GM15510 (cell line): ENCODE results near the gene SH3BP2.

Experiments
- POLR2A ChIP-seq: IDR thresholded peaks from 3 replicates; pipeline ENCODE4 v1.6.1; 2011; ENCODE audit warnings: borderline replicate concordance; ENCODE audit not compliant: insufficient read length; ENCODE audit errors: extremely low read depth

Gene SH3BP2

DNA sequence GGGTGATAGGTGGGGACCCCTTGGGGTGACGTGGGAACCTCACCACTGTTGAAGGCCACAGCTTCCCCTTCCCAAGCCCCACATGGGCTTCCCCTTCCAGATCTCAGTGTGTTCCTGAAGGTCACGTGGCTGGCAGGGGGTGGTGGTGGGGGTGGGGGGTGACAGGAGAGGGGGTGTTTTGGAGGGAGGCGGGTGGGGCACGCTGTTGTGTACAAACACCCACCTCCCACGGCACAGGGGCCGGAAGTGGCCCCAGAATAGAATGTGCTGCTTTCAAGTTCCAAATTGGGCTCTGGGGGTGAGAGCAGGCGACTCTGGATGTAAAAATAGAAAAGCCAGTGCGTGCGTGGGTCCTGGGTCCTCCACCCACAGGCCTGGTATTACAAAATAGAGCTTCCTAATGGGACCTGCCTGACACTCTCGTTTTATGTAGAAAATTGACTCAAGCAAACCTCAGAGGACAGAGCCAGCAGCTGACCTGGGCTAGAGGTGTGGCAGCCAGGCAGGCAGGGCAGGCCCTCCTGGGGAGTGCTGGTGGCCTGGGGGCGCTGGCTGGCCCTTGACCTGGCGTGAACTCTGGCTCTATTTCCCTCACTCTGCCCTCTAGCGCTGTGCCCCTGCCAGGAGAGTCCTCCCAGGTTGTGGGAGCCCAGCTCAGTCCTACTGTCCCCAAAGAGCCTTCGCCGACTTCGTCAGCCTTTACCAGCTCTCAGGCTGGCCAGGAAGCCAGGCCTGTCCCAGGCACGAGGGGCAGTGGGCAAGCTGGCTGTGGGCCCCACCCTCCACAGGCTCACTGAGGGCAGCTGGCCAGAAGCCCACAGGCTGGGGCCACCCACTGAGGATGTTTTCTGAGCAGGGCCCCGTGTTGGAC, 5.4 kb upstream of the SH3BP2 start:
- no peak for TF ChIP-seq POLR2A

DNA sequence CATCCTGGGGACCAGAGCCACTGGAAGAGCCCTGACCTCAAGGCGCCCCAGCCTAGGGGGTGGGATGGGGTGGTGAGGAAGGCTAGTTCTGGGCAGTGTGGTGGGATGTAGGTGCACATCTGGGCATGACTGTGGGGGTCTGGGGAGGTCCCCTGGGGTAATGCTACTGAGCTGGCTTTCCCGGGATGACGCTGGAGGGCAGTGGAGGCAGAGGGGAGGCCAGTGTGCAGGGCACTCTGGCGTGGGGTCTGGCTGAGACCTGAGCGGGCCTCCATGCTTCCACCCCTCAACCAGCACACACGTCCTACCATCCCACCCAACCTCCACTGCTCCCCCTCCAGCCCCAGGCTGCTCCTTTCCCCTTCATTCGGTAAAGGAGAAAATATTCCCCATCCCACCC, 4.8 kb upstream of the SH3BP2 start:
- no peak for TF ChIP-seq POLR2A

DNA sequence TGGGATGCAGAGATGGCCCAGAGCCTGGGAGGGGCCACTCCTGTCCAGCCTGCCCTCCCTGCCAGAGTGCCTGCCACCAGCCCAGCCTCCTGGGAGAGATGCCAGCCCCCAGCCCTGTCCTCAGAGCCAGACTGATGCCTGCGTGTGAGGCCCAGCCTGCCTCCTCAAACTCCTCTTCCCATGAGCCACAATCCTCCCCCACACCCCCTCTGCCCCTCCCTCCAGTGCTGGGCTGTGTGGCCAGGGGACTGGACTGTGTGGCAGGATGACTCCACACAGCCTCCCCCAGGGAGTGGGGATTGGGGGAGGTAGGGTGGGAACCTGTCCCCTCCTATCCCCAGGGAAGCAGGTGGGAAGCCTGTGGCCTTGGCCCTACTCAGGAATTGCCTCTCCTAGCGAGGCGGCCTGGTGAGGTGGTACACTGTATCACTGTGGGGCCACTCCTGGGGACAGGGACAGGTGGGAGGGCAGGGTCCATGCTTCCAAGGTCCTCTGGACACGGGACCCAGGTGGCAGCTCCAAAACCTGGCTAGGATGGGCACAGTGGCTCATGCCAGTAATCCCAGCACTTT, 4.3 kb upstream of the SH3BP2 start:
- no peak for TF ChIP-seq POLR2A

DNA sequence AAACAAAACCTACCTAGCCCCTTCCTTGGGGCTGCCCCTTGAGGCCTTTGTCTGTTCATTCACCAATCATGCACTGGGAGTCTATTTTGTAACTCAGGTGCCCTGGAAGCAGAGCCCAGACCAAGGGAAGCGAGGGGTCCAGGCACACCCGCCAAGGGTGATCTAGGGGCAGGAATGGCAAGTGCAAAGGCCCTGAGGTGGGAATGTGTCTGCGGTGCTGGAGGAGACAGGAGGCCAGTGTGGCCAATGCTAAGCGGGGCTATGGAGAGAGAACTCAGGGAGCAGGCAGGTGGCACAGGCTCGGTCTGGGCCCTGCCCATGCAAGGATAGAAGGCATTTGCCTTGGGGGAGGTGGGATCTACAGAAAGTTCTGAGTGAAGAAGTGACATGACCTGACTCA, 3.5 kb upstream of the SH3BP2 start:
- TF ChIP-seq POLR2A, result no peak

DNA sequence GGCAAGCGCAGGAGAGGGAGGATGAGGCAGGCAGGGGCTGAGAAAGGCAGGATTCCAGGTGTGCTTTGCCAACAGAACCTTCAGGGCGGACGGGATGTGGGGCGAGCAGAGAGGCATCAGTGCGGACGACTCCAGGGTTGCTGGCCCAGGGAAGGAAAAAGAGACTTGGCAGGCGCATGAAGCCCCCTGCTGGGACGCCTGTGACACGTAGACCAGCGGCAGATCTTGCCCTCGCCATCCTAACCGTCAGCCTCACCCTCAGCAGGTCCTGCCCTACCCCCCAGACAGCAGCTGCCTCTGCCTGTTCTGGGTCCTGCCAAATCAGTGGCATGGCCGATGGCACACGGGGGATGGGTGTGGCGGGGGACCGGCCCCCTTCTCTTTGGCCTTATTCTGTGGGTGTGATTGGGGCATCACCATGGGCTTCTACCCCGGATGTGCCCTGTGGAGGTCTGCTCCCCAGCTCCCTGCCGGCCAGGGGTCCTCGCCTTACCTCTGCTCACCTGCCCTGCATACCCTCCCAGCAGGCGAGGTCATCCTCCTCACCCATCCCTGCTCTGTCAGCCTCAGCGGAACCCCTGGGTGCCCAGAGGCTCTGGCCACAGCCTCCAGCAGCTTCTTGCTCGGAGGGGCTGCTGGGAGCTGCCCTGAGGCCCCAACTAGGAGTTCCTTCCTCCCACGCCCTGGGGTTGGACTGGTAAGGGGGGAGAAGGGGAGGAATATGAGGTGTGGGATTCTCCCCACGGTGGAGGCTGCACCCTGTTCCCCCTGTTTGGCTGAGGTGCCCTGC, 2.9 kb upstream of the SH3BP2 start:
- TF ChIP-seq POLR2A, result no peak

DNA sequence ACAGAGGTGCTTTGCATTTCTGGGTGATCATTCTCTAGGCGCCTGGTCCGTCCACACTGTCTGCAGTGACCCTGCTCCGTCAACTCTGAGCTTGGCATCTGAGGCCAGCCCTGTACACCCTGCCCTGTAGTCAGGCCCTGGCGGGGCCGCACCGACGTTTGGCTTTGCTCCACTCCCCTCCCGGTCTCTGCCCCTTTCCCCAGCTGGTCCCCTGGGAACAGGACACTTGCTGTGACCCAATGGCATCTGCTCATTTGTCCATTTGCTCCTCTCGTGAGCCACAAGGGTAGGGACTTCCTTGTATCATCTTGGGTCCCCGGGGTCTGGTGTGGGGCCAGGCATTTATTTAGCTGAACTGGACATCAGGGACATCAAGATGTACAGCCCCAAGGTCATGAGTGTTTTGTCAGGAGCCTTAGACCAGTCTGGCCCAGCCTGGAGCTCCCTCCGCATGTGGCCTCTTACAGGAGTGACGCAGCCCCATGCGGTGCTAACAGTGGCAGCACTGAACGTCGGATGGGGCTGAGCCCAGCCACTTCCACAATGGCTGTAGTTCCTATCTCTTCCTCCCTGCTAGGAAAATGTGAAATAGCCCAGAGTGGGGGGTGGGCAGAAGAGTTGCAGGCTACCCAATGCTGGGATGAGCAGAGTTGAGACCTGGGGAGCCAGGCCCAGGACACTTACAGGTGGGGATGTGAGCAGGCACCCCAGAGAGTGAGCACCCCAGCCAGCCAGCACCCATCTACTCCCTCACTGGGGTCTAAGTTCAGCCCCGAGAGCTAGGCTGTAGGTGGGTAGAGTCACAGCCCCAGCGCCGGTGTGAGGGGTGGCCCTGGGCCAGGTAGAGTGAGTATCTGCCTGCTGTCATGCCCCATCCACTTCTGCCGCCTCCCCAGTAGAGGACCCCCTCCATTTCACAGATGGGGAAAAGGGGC, 2.0 kb upstream of the SH3BP2 start:
- TF ChIP-seq POLR2A, result no peak

DNA sequence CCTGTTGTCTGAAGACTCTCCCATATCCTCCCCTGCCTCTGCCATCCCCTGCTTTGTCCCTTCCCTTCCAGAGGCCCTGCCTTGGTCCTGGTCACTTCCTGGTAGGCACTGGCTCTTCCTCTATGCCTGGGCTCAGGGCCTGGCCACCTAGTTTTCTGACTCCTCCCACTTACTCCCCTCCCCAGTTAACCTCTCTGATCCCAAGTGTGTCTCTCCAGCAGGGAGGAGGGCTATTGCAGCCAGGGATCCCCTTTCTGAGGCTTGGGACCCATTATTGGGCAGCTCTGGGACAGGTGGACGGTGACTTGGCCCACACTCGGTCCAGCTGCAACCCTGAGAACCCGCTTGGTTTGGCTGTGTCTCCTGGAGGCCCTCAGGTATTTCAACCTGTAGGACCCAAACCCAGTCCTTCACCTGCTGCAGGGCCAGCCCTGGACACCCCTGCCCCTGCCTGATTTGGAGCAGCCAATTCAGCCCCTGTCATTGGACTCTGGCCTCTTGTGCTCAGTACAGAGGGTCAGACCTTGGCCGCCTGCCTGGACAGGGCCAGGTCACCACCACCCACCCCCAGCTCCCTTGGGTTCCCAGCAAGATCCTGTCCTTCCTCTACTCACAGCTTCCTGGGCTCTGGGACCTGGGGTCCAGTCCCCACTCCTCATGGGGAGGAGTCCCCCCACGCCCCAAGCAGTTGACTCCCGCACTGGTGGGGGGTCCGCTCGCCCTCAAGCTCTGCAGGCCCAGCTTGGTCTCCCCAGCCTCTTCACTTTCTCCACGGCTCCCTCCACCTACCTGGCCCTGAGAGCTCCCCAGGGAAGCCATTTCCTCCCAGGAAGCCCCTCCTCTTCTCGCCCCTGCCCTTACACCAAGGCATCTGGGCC, 1.1 kb upstream of the SH3BP2 start:
- no peak for TF ChIP-seq POLR2A

DNA sequence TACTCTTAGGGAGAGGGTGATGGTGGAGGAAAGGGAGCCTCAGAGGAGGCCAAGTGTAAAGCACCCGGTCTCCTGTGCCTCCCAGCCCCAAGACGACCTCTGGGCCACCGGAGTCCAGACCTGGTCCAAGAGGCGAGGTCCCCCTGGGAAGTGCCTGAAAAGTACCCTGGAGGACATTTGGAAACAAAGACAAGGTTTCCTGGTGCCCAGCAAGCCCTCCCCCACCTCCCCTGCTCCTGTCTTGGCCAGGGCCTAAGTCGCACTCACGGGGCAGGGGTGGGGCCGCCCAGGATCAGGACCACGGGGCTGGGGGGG, 532 bp upstream of the SH3BP2 start:
- TF ChIP-seq POLR2A, result no peak

DNA sequence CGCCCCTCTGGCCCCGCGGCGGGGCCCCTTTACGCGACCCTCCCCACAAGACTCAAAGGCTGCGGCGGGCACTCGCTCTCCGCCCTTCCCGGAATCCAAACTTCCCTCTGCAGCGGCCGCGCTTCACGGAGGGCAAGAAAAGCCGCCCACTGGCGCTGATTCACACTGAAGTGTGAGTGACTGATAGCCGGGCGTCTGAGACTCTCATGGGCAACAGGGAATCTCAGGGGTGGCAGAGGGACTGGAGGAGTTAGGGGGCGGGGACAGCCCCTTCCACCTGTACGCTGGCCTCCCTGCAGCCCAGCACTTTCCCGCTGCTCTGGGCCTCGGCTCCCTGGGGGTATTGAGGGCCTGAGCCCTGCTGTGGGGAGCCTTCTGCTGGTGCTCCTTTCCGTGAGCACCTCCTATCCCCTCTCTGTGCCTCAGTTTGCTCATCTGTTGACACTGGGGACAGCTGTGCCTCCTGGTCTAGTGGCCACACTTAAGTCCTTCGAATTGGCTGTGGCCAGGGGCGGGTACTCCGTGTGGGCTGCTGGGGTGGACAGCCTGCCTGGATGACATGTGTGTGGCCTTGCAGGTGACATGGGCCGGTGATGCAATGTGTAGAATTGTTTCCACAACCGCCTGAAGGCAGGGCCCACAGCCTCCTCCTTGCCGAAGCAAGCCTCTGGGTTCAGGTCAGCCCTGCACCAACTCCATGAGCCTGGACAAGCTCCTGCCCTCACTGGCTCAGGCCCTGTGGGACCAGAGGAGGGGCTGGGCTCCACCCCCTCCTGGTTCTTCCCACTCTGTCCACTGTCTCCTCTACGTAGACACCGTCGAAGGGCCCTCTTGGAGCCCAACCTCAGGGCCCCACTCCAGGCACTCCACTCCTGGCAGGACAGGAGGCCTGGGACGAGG, 951 bp downstream of the SH3BP2 start:
- no peak for TF ChIP-seq POLR2A

DNA sequence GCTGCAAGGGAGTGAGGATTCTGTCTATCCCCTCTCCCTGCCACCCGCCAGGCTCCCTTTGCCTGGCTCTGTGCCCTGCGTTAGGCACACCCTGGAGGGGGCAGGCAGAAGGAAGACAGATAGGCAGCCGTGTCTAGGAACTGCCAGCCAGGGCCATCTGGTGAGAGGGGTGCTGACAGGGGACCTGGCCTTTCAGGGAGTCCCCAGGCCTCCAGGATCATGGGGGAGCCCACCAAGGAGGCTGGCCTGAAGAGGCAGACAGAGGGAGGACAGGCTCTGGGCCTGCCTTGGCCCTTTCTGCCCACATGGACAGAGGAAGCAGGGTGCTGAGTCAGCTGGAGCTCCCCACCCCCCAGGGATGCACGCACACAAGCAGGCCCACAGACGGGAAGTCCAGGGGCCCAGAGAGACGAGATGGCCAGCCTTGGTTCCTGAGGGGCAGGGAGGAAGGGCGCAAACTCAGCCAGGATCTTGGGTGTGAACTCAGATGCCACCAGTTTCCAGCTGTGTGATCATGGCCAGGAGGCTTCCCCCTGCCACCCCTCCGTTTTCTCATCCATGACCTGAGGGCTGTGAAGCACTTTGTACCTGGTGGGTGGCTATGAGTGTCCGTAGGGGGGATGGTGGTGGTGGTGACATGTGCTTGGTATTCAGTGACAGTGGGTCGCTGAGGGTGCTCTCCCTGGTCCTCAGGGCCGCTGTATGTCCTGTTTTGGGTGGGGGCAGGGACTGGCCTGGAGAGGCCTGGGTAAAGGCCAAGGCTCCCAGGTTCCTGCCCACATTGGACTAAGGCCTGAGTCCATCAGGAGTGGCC, 1.8 kb downstream of the SH3BP2 start:
- no peak for TF ChIP-seq POLR2A

DNA sequence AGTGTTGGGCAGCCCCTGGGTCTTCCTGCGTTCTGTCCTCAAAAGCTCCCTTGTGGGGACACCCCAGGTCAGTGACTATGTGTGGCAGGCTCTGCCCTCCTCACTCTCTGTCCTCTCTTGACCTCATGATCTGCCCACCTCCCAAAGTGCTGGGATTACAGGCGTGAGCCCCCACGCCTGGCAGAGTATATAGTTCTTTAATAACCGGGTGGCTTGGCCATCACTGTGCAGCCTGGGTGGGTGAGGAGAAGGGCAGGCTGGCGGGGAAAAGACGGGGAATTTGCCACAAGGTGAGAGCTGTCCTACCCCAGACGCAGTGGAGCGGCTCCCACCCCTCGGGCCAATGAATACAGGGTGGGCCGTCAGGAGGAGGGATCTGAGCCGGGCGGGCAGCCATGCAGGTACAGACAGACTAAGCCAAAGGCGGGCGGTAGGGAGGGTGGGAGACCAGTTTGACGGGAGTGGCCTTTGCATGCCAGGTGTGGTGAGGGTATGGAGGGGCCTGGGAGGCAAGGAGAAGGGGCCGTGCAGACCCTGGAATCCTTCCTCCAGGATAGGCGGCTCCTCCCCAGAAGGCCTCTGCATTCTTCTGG, 2.5 kb downstream of the SH3BP2 start:
- no peak for TF ChIP-seq POLR2A

DNA sequence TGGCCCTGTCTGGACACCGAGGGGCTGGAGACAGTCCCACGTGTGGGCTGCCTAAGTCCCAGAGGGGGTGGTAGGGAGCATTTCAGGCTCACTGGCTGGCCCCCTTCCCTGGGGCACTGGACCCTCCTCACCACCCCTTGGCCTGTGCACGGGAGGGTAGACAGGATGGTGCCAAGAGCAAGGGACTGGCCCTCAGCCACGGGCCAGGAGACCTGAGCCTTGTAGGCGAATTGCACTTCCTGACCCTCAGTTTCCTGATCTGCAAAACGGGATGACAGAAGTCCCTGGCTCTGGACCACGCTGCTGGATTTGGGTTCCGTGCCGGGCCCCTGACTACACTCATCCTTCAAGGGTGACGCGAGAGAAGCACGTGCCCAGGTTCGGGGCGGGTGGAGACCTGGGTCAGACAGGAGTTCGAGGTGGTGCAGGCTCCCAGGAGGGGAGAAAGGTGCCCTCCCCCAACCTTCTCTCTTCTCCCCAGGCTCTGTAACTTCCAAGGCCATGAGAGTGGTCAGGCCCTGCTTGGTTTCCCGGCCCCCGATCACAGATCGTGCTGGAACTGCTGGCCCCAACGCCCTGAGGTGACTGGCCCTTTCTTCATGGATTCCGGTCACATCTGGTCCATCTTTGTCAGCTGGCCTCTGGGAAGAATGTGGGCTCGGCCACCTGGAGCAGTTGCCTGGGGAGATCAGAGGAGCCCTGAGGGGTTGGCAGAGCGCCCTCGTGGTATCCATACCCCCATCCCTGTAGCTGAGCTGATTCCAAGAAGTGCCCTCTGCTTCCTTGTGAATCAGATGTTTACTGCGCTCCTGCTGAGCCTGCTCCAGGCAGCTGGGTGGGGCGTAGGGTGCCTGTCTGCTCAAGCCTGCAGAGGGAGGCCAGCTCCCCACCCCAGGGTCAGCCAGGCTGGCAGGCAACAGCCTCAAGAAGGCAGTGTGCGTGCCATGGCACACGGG, 3.3 kb downstream of the SH3BP2 start:
- TF ChIP-seq POLR2A, result no peak
